Measurements from ENCODE around the gene FBXW8. TPM values are rescaled to one million over a fixed set of nuclear protein-coding genes. Genes with fewer than 3 reads are reported as not detected.
A peak's percentile ranks its signal among the peaks of the same experiment; 100 is the strongest.

FBXW8 gene
- polyA plus RNA-seq, 6 donors from 2014 or later = 7.4 to 15.3 (median 10.9) TPM

DNA sequence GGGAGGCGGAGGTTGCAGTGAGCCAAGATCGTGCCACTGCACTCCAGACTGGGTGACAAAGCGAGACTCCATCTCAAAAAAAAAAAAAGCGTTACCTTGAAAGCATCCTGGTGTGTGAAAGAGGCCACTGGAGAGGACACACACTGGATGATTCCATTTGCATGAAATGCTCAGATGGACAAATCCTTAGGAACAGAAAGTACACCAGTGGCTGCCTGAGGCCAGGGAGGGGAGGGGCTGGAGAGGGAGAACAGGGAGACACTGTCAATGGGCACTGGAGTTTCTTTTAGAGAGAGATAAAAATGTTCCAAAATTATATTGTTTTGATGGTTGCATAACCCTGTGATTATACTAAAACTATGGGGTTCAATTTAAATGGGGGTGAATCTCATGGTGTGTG lies 168.7 kb downstream of the FBXW8 start:
- Mint-ChIP-seq H3K4me1 (no peaks in the 10 kb centered on the region), H3K27ac (no peak overlapping the region), H3K36me3 (no peaks in the 10 kb centered on the region), H3K4me3 (no peak overlapping the region), H3K27me3 (no peaks in the 10 kb centered on the region), H3K9me3 (peaks cover 0 to 1% (median 0%) of the 10 kb centered on the region in 7 donors)
- ATAC-seq (ENCODE audit: low read depth in 2 of 2) (no peak), DNase-seq (no peak)

GRCh38 chr12:117080661-117081144 lies 170.0 kb downstream of the FBXW8 start:
- Mint-ChIP-seq H3K9me3 (peaks cover 0 to 1% (median 0%) of the 10 kb centered on the region in 7 donors), H3K27me3 (no peaks in the 10 kb centered on the region), H3K4me1 (no peaks in the 10 kb centered on the region), H3K36me3 (no peaks in the 10 kb centered on the region), H3K27ac (peak overlapping the region in 1 of 6 donors; percentile 52), H3K4me3 (no peak overlapping the region)
- ATAC-seq (ENCODE audit: low read depth in 2 of 2) (no peak), DNase-seq (no peak)

Other genes starting within 250 kb of the FBXW8 start
- 10 to 100 TPM; 26.9 to 47.1 (median 31.9) TPM for gene SPRING1, start 172.9 kb upstream of the FBXW8 start, polyA plus RNA-seq (ENCODE audit: low read depth in 6 of 6)
- gene RNFT2, start 172.6 kb upstream of the FBXW8 start, polyA plus RNA-seq (ENCODE audit: low read depth in 6 of 6) = 1 to 10 TPM; 1.4 to 3.5 (median 2.5) TPM
- gene HRK, start 29.5 kb upstream of the FBXW8 start, polyA plus RNA-seq (ENCODE audit: low read depth in 6 of 6) = 1 to 10 TPM; 2.5 to 7.9 (median 5.9) TPM
- 1 to 10 TPM in 3 of 6 donors, under 1 TPM in 1, not detected in 2; 0.70 to 2.4 (median 1.7) TPM for gene TESC, start 188.5 kb downstream of the FBXW8 start, polyA plus RNA-seq (ENCODE audit: low read depth in 6 of 6)

Data from naive B cell (primary cell).